Cardiac septum (tissue), 1 donor: ENCODE measurements around the gene DNAH8. TPM values are rescaled to one million over a fixed set of nuclear protein-coding genes. Genes with fewer than 3 reads are reported as not detected.

Experiments used
- DNase-seq: peaks from one replicate; pipeline ENCODE4 v3.0.0-alpha.2; 2020; ENCODE audit warnings: low spot score
- intact Hi-C: fragments of 100-400 bp; cut with DNase I; formaldehyde crosslinking; loops from one replicate; pipeline ENCODE4 v1.14.0; 2022
- long read RNA-seq: library from polyadenylated mRNA; unstranded; transcript quantifications from one replicate; pipeline ENCODE4 v2.0.0, GENCODE V29; 2021
- total RNA-seq: library from RNA; stranded (reverse); fragmentation: NEBNext Ultra II Directional; extraction: Animal tissue kit (Norgen Biotek cat#: 25700); gene quantifications from one replicate; pipeline ENCODE4 v1.2.1, GENCODE V29; 2021
- donor health status: DM: no; HTN: no; CAD: no.

DNAH8 gene
- total RNA-seq = 0.03 TPM
- long read RNA-seq = 0 reads

GRCh38 chr6:38715016-38715689 is at the start of gene DNAH8:
TSS of gene DNAH8 (plus strand) at chr6:38715311. CDS start at chr6:38722810, 7,499 bp downstream.
- intact Hi-C loops = no loop called here
- DNase-seq = no peak

- DNase-seq = no peak
- intact Hi-C loops = loop anchor here (5.0 kb wide), 1 partner anchor 170 kb away; no protein-coding TSS in a partner anchor
Measured at GRCh38 chr6:38671885-38672467, 43.1 kb upstream of the DNAH8 start.

DNA sequence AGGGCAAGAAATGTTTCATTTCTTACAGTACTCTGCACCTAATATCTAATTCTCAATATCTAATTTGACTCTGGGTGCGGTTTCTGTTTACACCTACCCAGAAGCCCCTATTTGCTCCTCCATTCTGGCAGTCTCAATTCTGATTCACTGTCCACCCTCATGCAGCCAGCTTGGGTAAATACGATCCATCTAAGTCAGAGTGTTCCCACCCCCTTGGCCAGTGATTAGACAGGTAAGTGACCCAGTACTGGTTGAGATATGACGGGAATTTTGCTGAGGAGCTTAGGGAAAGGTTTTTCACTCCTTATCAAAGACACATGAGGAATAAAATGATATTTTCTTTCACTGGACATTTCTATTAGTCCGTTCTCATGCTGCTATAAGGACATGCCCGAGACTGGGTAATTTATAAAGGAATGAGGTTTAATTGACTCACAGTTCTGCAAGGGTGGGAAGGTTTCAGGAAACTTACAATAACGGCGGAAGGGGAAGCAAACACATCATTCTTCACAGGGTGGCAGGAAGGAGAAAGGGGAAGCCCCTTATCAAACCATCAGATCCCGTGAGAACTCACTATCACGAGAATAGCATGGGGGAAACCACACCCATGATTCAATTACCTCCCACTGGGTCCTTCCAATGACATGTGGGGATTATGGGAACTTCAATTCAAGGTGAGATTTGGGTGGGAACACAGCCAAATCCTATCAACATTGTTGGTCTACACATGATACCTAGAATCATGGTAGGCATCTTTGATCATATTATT is 41.5 kb upstream of the DNAH8 start:
- no peak for DNase-seq
- intact Hi-C loops = loop anchor here (5.0 kb wide), 1 partner anchor 171 kb away; no protein-coding TSS in a partner anchor

- intact Hi-C loops = no loop called here
- DNase-seq = no peak
Measured at GRCh38 chr6:38676236-38676973, 38.7 kb upstream of the DNAH8 start.

GRCh38 chr6:38676974-38677544 is 38.1 kb upstream of the DNAH8 start:
- DNase-seq = no peak
- intact Hi-C loops = no loop called here

DNA sequence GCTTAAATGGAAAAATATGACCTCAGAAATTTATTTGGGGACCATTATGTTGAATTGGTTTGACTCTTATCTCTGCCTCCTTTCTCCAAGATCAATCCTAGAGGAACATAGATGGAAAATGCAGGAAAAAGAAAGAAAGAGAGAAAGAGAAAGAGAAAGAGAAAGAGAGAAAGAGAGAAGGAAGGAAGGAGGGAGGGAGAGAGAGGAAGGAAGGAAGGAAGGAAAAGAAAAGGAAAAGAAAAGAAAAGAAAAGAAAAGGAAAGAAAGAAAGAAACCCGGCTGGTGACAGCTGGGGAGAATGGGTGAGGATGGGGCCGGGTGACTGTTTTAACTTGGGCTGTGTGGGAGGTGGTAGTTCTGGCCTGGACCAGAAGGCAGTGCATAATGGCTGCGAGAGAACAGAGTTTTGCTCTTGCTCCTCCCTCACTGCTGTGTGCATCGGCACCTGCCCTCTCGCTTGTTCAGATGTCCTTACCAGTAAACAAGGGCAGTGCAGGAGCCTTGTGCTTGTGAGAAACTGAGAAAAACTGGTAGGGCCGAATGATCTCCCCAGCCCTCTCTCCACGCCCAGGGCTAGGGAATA is 36.8 kb upstream of the DNAH8 start:
- no peak for DNase-seq
- intact Hi-C loops = no loop called here

GRCh38 chr6:38679668-38680067 is 35.4 kb upstream of the DNAH8 start:
- intact Hi-C loops = no loop called here
- no peak for DNase-seq

DNA sequence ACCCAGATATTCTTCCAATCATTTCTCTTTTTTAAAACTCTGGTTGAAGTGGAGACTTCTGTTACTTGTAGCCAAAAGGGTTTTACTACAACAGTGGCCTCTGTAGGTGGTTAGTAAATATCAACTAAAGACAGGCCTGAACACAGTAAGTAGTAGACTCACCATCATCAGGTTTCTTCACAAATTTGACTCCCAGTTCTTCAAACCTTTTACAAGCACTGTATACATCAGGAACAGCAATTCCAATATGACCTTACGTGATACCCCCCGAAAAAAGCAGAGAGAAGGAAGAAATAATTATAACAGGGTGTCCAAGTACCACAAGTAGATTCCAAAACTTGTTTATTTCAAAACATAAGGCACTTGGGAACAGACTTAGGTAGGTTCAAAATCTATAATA is 33.3 kb upstream of the DNAH8 start:
- intact Hi-C loops = no loop called here
- DNase-seq = no peak

GRCh38 chr6:38684237-38684636 is 30.9 kb upstream of the DNAH8 start:
- DNase-seq = no peak
- intact Hi-C loops = no loop called here

DNA sequence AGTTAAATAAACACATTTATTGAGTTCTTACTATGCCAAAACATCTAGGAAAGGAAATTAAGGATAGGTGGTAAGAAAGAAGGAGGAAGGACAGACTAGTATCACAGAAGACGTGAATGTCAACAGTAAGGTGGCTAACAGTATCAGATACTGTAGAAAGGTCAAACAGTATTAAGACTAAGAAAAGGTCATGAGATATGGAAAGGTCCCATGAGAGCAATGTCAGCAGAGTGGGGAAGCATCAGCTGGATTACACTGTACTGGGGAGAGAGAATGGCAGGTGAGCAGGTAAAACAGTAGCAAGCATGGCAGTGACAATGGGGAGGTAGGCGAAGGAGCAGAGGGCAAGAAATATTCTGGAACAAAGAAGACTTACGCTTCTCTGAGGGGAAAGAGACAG is 30.2 kb upstream of the DNAH8 start:
- intact Hi-C loops = no loop called here
- no peak for DNase-seq

DNA sequence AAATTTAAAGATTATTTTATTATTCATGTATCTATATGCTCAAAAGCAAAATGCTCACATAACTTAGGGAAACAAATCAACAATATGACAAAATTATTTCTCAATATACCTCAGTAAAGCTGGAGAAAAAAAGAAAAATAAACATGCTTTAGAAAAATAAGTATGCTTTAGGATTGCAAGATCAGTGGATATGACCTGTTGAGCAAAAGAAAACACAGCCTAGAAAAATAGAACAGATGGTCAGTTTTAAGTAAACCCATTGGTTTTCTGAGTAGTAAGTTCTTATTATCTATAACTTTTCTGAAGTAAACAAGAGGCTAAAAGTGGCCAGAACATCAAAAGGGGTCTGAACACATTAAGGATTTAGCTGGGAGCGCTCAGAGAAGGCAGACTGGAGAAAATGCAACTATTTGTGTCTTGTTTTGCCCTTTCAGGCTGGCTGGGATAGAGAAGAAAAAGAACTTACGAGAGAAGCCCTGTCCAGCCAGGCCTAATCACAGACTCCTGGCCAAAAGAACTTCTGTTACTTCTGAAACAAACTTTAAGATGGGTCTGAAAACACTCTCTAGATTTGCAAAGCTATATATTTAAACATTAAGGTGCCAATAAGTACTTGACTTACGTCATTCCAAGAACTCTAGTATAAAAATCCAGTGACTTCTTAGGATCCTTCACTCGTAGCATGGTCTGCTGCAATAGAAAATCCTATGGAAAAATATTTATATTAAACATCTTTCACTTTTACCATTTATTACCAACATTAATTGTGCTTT is 28.7 kb upstream of the DNAH8 start:
- intact Hi-C loops = no loop called here
- DNase-seq = no peak

DNA sequence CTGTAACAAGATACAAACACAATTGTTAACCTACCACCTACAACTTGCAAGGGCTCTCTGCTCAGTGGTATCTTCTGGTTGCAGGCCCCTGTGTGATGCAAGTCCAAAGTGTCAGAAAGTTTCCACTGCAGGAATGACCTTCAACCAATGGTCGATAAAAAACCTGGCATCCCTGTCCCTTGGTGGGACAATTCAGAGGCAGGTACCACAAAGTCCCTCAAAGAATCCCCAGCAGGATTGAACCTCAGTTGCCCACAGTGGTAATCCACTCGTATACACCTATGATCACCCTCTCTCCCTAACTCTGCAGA is 28.1 kb upstream of the DNAH8 start:
- intact Hi-C loops = no loop called here
- no peak for DNase-seq

GRCh38 chr6:38687549-38687948 is 27.6 kb upstream of the DNAH8 start:
- DNase-seq = no peak
- intact Hi-C loops = no loop called here

- DNase-seq = no peak
- intact Hi-C loops = no loop called here
Measured at GRCh38 chr6:38688579-38689087, 26.5 kb upstream of the DNAH8 start.

DNA sequence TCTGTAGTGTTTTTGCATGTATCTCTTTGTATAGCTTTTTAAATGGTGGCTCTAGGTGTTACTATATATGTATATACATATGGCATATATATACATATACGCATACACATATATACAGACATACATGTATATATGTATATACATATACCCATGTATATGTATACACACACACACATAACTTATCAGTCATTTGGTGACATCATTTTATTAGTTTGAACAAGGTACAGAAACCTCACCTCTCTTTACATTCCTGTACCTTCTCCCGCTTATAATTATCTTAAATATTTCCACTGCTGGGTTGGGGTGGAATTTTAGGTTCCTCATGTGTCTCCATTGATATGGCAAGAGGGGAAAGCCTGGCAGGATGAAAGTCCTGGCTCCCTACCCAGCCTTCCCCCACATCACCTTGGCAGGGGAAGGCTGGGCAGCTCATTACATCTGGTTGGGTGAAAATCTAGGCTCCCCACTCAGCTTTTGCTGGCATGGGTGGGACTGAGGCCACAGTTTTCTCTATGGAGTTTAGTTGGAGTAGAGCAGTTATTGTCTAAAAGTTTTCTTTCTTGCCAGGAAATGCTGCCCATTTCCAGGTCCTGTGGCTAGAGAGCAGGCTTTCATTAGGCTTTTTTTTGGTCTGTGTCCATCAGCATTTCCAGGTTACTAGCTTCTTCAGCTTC is 19.7 kb upstream of the DNAH8 start:
- intact Hi-C loops = no loop called here
- DNase-seq = no peak

GRCh38 chr6:38695933-38696332 is 19.2 kb upstream of the DNAH8 start:
- DNase-seq = no peak
- intact Hi-C loops = no loop called here

DNA sequence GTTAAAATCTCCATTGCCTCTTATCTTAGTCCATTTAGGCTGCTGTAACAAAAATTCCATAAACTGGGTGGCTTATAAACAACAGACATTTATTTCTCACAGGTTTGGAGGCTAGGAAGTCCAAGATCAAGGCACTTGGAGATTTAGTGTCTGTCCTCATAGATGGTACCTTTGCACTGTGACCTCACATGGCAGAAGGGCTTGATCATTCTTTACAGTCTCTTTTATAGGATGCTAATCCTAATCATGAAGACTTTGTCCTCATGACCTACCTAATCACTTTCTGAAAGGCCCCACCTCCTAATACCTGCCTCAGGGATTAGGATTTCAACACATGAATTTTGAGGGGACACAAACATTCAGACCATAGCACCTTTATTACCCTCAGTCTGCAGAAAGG is 18.8 kb upstream of the DNAH8 start:
- DNase-seq = no peak
- intact Hi-C loops = no loop called here

DNA sequence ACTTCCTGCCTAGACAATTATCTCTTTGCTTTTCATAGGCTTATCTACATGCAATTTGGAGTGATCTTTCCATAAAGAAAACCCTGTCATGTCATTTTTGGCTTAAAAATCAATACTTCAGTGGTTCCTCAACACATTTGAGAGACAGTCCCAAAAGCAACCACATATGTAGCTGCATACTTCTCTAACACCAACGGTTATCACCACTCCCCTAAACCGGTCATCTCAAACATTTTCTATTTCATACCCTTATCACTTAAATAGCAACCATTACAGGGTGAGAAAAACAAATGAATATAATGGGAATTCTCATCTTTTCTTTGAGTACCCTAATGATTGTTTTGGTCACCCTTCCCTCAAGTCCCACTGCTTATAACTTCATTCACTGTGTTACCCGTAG is 17.3 kb upstream of the DNAH8 start:
- DNase-seq = no peak
- intact Hi-C loops = no loop called here
